Progenitor cell of endocrine pancreas (in vitro differentiated cells): ENCODE results near the gene SH3PXD2A. TPM values are rescaled to one million over a fixed set of nuclear protein-coding genes. Genes with fewer than 3 reads are reported as not detected.

ENCODE experiments used
- DNase-seq: peaks from one replicate; pipeline ENCODE4 v3.0.0; 2021; ENCODE audit warnings: low spot score; ENCODE audit not compliant: unreplicated experiment
- H3K27ac Mint-ChIP-seq: 2 replicates; pipeline ENCODE4 v1.8.0; 2021; ENCODE audit warnings: mild to moderate bottlenecking, moderate library complexity, mixed read lengths
- H3K27me3 Mint-ChIP-seq: 2 replicates; pipeline ENCODE4 v1.8.0; 2021; ENCODE audit warnings: mixed read lengths
- H3K36me3 Mint-ChIP-seq: 2 replicates; pipeline ENCODE4 v1.8.0; 2022; ENCODE audit warnings: mixed read lengths; ENCODE audit not compliant: insufficient read depth
- H3K4me1 Mint-ChIP-seq: 2 replicates; pipeline ENCODE4 v1.8.0; 2021; ENCODE audit warnings: low read depth, mixed read lengths
- H3K4me3 Mint-ChIP-seq: 2 replicates; pipeline ENCODE4 v1.8.0; 2021; ENCODE audit warnings: low read depth, mild to moderate bottlenecking, moderate library complexity, mixed read lengths
- H3K9me3 Mint-ChIP-seq: 2 replicates; pipeline ENCODE4 v1.8.0; 2021; ENCODE audit warnings: low read depth, mixed read lengths
- total RNA-seq: library from RNA; stranded (reverse); gene quantifications from 2 replicates; pipeline ENCODE4 v1.2.1, GENCODE V29; 2021
- TF ChIP-seq, protein P1 (sequence below): fragments of 200-600 bp; sonication (generic); IDR thresholded peaks from one replicate; pipeline ENCODE4 v1.5.0; 2021; ENCODE audit warnings: antibody characterized with exemption, mild to moderate bottlenecking; ENCODE audit not compliant: unreplicated experiment

SH3PXD2A gene
- total RNA-seq, 1 donor from 2014 or later: 28.0 TPM

DNA sequence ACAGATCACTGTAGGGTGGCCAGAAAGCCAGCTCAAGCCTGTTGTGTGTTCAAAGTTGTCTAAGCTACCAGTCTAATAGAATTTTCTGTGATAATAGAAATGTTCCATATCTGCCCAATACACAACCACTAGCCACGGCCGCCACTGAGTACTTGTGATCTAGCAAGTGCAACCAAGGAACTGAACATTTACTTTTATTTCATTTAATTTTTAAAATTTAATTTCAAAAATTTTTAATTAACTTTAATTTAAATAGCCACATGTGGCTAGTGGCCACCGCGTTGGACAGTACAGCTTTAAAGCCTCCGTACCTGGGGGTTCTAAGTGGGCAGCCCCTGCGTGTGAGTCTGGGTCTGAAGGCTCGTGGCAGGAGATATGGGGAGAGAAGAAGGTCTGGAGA is 60.4 kb downstream of the SH3PXD2A start:
- peak overlapping the region; percentile 93 for H3K27ac Mint-ChIP-seq
- H3K9me3 Mint-ChIP-seq: no peaks in the 10 kb centered on the region
- H3K4me3 Mint-ChIP-seq: no peak overlapping the region
- no peak for DNase-seq
- TF ChIP-seq, protein P1, sequence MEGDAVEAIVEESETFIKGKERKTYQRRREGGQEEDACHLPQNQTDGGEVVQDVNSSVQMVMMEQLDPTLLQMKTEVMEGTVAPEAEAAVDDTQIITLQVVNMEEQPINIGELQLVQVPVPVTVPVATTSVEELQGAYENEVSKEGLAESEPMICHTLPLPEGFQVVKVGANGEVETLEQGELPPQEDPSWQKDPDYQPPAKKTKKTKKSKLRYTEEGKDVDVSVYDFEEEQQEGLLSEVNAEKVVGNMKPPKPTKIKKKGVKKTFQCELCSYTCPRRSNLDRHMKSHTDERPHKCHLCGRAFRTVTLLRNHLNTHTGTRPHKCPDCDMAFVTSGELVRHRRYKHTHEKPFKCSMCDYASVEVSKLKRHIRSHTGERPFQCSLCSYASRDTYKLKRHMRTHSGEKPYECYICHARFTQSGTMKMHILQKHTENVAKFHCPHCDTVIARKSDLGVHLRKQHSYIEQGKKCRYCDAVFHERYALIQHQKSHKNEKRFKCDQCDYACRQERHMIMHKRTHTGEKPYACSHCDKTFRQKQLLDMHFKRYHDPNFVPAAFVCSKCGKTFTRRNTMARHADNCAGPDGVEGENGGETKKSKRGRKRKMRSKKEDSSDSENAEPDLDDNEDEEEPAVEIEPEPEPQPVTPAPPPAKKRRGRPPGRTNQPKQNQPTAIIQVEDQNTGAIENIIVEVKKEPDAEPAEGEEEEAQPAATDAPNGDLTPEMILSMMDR: no peak
- H3K27me3 Mint-ChIP-seq: no peaks in the 10 kb centered on the region
- peaks cover 46% of the 10 kb centered on the region for H3K4me1 Mint-ChIP-seq
- H3K36me3 Mint-ChIP-seq: peaks cover 4% of the 10 kb centered on the region

DNA sequence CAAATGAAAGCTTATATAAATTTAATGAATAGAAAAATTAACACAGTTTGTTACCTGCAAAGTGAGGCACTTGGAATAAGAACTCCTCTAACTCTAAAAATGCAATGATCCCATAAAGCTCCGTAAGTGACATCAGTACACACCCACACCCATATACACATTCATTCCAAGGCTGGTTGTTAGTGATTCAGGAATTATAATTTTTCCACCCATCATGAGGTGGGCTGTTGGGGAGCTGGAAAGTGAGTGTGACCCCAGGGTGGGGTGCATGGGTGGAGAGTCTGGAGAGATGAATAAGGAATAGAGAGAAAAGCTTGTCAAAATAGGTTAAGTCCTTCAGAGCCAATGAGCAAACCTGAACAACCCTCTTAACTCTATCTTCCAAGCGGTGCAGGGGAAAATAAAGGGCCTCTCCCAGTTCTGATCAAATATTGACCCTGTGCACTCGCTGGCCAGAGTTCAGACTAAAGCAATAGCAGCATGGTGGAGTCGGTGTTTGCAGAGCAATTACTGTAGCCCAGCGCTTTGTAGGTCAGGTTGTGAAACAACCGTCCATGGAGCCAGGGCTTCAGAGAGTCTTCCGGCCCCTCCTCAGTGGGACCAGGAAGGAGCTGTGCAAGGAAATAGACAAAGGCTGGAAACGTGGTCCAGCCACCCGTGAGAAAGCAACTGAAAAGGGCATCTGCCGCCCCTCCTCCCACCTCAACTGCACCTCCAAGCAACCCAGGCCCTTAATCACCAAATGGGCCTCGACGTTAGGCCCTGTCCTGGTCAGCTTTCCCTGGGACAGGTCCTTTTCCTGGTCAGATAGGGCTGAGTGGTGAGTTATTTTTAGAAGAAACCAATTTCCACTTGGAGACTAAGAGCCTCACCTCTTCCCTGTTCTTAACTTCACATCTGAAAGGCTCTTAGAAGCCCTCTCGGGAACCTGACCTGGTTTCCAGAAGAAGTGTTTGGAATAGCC is 61.2 kb downstream of the SH3PXD2A start:
- peak overlapping the region; percentile 54 for H3K4me3 Mint-ChIP-seq
- TF ChIP-seq, protein P1: no peak
- H3K4me1 Mint-ChIP-seq: peaks cover 51% of the 10 kb centered on the region
- H3K9me3 Mint-ChIP-seq: no peaks in the 10 kb centered on the region
- no peaks in the 10 kb centered on the region for H3K36me3 Mint-ChIP-seq
- peak; percentile 42 for DNase-seq
- H3K27me3 Mint-ChIP-seq: no peaks in the 10 kb centered on the region
- peak overlapping the region; percentile 93 for H3K27ac Mint-ChIP-seq

DNA sequence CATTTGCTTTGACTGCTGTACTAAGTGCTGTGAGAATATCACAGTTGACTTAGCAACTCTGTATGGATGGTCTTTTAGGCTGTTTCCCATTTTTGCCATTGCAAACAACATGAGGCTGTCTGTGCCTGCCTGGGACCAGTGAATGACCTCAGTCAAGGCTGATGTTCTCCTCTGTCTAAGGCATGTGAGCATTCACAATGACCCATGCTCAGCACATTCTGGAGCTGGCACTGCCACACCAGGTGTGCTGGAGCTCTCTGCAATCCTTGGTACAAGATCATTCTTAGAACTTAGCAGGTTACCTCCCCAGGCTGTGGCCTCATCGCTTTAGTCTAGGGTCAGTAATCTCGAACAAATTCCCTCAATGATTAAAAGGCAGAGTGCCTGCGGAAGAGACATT is 61.9 kb downstream of the SH3PXD2A start:
- Mint-ChIP-seq H3K4me3 (no peak overlapping the region), H3K36me3 (no peaks in the 10 kb centered on the region), H3K27me3 (no peaks in the 10 kb centered on the region), H3K9me3 (no peaks in the 10 kb centered on the region), H3K27ac (peak overlapping the region; percentile 93), H3K4me1 (peaks cover 51% of the 10 kb centered on the region)
- DNase-seq: no peak
- TF ChIP-seq, protein P1: no peak

DNA sequence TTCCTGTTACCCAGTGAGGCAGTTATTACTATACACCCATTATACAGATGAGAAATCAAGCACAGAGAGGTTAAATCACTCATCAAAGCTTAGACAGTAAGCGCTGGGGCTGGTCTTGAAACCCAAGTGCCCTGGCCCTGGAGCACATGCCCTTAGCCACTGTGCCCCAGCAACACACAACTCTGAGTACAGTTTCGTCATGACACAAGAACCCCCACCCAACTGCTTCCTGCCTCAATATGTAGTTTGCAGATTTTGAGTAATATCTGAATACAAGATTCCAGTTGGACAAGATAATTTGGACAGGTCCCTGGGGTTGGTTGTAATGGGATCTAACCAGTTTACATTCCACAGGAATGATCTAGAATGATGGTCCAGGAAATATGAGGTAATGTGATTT is 62.8 kb downstream of the SH3PXD2A start:
- Mint-ChIP-seq H3K36me3 (no peaks in the 10 kb centered on the region), H3K27me3 (no peaks in the 10 kb centered on the region), H3K4me3 (no peak overlapping the region), H3K27ac (peak overlapping the region; percentile 76), H3K4me1 (peaks cover 51% of the 10 kb centered on the region), H3K9me3 (no peaks in the 10 kb centered on the region)
- no peak for DNase-seq
- TF ChIP-seq, protein P1: no peak

DNA sequence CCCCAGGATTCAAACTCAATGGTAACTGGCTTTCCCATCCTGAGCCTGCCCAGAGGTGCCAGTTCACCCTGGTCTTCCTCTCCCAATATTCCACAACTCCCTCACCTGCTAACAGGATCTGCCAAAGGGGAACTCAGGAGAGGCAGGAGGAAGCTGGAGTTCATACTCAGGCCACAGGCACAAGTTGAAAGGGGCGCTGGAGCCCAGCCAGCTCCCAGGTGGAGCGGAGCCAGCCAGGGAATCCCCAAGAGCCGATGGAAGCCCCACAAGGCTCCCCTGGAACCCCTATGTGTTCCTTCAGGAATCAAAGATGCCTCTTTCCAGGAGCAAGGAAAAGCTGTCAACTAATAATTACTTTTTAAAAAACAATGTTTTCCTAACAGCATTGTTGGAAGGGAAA is 63.5 kb downstream of the SH3PXD2A start:
- H3K4me3 Mint-ChIP-seq: no peak overlapping the region
- no peaks in the 10 kb centered on the region for H3K36me3 Mint-ChIP-seq
- TF ChIP-seq, protein P1: no peak
- no peaks in the 10 kb centered on the region for H3K9me3 Mint-ChIP-seq
- no peak for DNase-seq
- no peak overlapping the region for H3K27ac Mint-ChIP-seq
- peaks cover 51% of the 10 kb centered on the region for H3K4me1 Mint-ChIP-seq
- H3K27me3 Mint-ChIP-seq: no peaks in the 10 kb centered on the region
